Transverse colon (tissue), 4 donors: ENCODE results near the gene ALK.

Source experiments
- CTCF ChIP-seq, 5 experiments: fragments of 200-600 bp in 3 of 5; fragments of 450-650 bp in 2 of 5; sonication (generic) in 3 of 5; IDR thresholded peaks; 1 replicate in 2 of 5; 2 replicates in 3 of 5; pipeline ENCODE4 v1.5.1; 2016 to 2017; ENCODE audit warnings: antibody characterized with exemption in 5 of 5, inconsistent platforms in 3 of 5, mild to moderate bottlenecking in 2 of 5, moderate library complexity in 1 of 5
- EP300 ChIP-seq: sonication (generic); formaldehyde crosslinking; IDR thresholded peaks from one replicate; pipeline ENCODE4 v1.6.1; 2017; ENCODE audit warnings: antibody characterized with exemption, low read depth
- POLR2A ChIP-seq: fragments of 450-650 bp; IDR thresholded peaks from one replicate; pipeline ENCODE4 v1.6.1; 2016; ENCODE audit warnings: antibody characterized with exemption, mild to moderate bottlenecking, moderate library complexity
- POLR2AphosphoS5 ChIP-seq, 3 donors: sonication (generic); formaldehyde crosslinking; IDR thresholded peaks; one replicate each; pipeline ENCODE4 v1.6.1; 2016; ENCODE audit warnings: antibody characterized with exemption in 3 of 3

- TF ChIP-seq EP300, result no peak
- no peak for TF ChIP-seq POLR2AphosphoS5 (IDR thresholded peaks at IDR 0.05)
- no peak for TF ChIP-seq CTCF (IDR thresholded peaks at IDR 0.05)
- no peak for TF ChIP-seq POLR2A
These were observed 696.5 kb downstream of the ALK start for GRCh38 chr2:29224693-29225551.
